Progenitor cell of endocrine pancreas (in vitro differentiated cells): ENCODE results near the gene KSR1. TPM values are rescaled to one million over a fixed set of nuclear protein-coding genes. Genes with fewer than 3 reads are reported as not detected.

ENCODE experiments used
- DNase-seq: peaks from one replicate; pipeline ENCODE4 v3.0.0; 2021; ENCODE audit warnings: low spot score; ENCODE audit not compliant: unreplicated experiment
- H3K27ac Mint-ChIP-seq: 2 replicates; pipeline ENCODE4 v1.8.0; 2021; ENCODE audit warnings: mild to moderate bottlenecking, moderate library complexity, mixed read lengths
- H3K27me3 Mint-ChIP-seq: 2 replicates; pipeline ENCODE4 v1.8.0; 2021; ENCODE audit warnings: mixed read lengths
- H3K36me3 Mint-ChIP-seq: 2 replicates; pipeline ENCODE4 v1.8.0; 2022; ENCODE audit warnings: mixed read lengths; ENCODE audit not compliant: insufficient read depth
- H3K4me1 Mint-ChIP-seq: 2 replicates; pipeline ENCODE4 v1.8.0; 2021; ENCODE audit warnings: low read depth, mixed read lengths
- H3K4me3 Mint-ChIP-seq: 2 replicates; pipeline ENCODE4 v1.8.0; 2021; ENCODE audit warnings: low read depth, mild to moderate bottlenecking, moderate library complexity, mixed read lengths
- H3K9me3 Mint-ChIP-seq: 2 replicates; pipeline ENCODE4 v1.8.0; 2021; ENCODE audit warnings: low read depth, mixed read lengths
- total RNA-seq: library from RNA; stranded (reverse); gene quantifications from 2 replicates; pipeline ENCODE4 v1.2.1, GENCODE V29; 2021
- TF ChIP-seq, protein P1 (sequence below): fragments of 200-600 bp; sonication (generic); IDR thresholded peaks from one replicate; pipeline ENCODE4 v1.5.0; 2021; ENCODE audit warnings: antibody characterized with exemption, mild to moderate bottlenecking; ENCODE audit not compliant: unreplicated experiment

Gene KSR1
- total RNA-seq, 1 donor from 2014 or later, result 70.1 TPM

DNA sequence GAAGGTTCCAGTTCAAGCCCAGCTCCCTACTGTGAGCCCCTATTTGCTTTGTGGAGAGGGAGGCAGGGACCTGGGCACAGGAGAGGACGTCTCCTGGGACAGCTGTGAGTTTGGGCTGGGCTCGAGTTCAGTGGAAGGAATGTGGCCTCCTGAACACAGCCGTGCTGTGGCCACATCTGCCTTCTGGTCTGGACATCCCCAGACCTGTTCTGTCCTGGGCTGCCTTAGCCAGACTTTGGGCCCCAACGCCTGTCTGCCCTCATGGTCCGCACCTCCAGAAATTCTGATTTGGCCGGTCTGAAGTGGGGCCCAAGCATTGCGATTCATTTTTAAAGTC lies 114.3 kb downstream of the KSR1 start:
- no peaks in the 10 kb centered on the region for H3K9me3 Mint-ChIP-seq
- no peaks in the 10 kb centered on the region for H3K36me3 Mint-ChIP-seq
- H3K27ac Mint-ChIP-seq, result no peak overlapping the region
- H3K27me3 Mint-ChIP-seq, result no peaks in the 10 kb centered on the region
- no peak overlapping the region for H3K4me3 Mint-ChIP-seq
- no peak for DNase-seq
- TF ChIP-seq, protein P1, sequence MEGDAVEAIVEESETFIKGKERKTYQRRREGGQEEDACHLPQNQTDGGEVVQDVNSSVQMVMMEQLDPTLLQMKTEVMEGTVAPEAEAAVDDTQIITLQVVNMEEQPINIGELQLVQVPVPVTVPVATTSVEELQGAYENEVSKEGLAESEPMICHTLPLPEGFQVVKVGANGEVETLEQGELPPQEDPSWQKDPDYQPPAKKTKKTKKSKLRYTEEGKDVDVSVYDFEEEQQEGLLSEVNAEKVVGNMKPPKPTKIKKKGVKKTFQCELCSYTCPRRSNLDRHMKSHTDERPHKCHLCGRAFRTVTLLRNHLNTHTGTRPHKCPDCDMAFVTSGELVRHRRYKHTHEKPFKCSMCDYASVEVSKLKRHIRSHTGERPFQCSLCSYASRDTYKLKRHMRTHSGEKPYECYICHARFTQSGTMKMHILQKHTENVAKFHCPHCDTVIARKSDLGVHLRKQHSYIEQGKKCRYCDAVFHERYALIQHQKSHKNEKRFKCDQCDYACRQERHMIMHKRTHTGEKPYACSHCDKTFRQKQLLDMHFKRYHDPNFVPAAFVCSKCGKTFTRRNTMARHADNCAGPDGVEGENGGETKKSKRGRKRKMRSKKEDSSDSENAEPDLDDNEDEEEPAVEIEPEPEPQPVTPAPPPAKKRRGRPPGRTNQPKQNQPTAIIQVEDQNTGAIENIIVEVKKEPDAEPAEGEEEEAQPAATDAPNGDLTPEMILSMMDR, result no peak
- H3K4me1 Mint-ChIP-seq, result peaks cover 11% of the 10 kb centered on the region

DNA sequence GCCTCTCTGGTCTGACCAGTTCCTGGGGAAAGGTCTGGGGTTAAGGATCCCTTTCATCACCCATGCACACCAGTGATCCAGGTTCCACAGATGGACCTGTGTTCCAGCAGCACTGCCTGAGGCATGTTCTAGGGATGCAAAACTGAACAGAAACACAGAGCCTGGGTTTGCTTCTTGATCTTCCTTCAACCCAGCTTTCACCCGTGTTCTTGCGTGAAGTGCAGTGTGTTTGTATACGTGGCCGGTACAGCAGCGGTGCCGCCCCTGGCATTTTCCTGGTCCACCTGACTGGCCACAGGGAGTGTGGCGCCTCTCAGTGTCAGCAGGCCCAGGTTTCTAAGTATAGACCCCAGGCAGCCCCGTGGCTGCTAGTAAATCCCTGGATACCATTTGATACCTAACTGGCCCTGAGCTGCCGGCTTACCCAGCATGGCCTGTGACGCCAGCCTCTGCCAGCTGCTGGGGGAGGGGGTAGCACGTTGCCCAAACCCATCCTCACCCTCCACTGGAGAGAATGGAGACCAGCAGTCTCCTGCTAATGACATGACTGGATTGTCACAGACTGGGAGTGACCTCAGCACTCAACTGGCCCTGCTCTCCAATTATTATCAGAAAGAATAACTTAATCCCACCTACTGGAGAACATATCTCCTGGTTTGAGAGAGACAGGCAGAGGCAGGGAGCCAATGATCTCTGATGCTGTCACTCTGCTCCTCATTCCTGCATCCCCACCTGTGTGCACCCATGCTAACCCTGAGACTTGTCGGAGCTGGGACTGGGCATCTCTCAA lies 115.5 kb downstream of the KSR1 start:
- no peaks in the 10 kb centered on the region for H3K27me3 Mint-ChIP-seq
- no peaks in the 10 kb centered on the region for H3K9me3 Mint-ChIP-seq
- peaks cover 18% of the 10 kb centered on the region for H3K4me1 Mint-ChIP-seq
- no peaks in the 10 kb centered on the region for H3K36me3 Mint-ChIP-seq
- TF ChIP-seq, protein P1, result no peak
- H3K27ac Mint-ChIP-seq, result no peak overlapping the region
- DNase-seq, result no peak
- H3K4me3 Mint-ChIP-seq, result no peak overlapping the region

DNA sequence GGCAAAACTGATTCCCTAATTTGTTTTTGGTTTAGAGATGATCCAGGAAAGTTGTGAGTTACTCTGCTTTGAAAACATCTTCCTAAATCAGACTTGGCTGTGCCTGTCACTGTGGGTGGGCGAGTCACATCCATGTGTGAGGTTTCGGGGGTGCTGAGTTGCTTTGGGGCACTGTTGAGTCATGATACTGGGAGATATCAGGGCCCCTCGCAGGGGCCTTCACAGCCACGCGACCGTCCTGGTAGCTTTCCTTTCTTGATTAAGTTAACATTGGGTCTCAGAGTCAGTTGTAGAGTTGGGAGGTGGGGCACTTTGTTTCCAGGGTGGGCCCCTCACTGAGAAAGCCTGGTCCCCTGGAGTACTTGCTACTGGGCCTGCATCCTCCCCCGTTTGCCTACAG lies 116.4 kb downstream of the KSR1 start:
- no peak for DNase-seq
- Mint-ChIP-seq H3K4me1 (peaks cover 25% of the 10 kb centered on the region), H3K36me3 (no peaks in the 10 kb centered on the region), H3K9me3 (no peaks in the 10 kb centered on the region), H3K4me3 (no peak overlapping the region), H3K27me3 (no peaks in the 10 kb centered on the region), H3K27ac (no peak overlapping the region)
- TF ChIP-seq, protein P1, result no peak

DNA sequence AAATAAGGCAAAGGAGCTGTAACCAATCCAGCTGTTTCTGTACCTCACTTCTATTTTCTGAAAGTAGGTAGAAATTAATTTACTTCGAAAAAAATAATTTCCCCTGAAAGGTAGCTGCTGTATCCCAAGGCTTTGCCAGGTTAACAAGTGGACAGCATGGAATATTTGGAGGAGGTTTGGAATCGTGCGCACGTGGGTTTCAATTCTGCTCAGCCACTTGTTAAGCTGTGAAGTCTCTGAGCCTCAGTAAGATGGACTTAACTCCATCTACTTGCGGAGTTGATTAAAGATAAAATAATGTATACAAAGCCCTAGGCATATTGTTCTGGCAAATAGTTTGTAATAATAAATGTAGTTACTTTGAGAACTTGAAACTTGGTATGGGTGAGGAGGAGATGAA lies 117.3 kb downstream of the KSR1 start:
- Mint-ChIP-seq H3K27me3 (no peaks in the 10 kb centered on the region), H3K4me1 (peaks cover 31% of the 10 kb centered on the region), H3K9me3 (no peaks in the 10 kb centered on the region), H3K4me3 (no peak overlapping the region), H3K36me3 (no peaks in the 10 kb centered on the region), H3K27ac (no peak overlapping the region)
- DNase-seq, result no peak
- TF ChIP-seq, protein P1, result no peak

DNA sequence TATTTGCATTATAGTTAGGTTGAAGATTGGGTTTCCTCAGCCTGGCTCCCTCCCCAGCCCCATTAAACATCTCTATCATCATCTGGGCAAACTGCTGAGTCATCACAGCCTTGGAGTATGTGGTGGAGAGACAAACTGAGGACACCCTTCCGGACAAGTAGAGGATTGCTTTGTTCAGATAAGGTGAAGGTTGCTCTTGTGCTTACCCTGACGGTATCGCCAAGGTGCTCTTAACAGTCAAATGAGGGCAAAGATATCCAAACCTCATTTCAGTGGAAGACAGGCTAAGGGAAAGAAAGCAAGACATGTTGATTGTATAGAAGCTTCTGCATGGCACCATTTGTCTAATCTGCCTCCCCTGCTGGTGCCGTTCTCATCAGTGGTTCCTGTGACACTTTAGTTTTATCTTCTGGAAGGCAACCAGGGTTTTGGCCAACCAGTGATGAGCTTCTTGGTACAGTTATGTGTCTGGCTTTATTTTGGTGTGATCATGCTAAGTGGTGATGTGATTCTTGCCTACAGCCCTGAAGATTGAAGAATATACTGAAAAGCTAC lies 117.8 kb downstream of the KSR1 start:
- Mint-ChIP-seq H3K36me3 (no peaks in the 10 kb centered on the region), H3K27ac (peak overlapping the region; percentile 86), H3K4me1 (peaks cover 32% of the 10 kb centered on the region), H3K27me3 (no peaks in the 10 kb centered on the region), H3K9me3 (no peaks in the 10 kb centered on the region), H3K4me3 (no peak overlapping the region)
- no peak for DNase-seq
- TF ChIP-seq, protein P1, result no peak
